ENCODE results near the gene RGL4. TPM values are rescaled to one million over a fixed set of nuclear protein-coding genes. Genes with fewer than 3 reads are reported as not detected.
"Not testable (repeated sequence)": the region's sequence is repeated elsewhere in the genome, so short reads cannot be mapped to it uniquely, and the experiment has no call there.

RGL4 gene
- total RNA-seq, 4 donors from 2014 or later = 0.38 to 6.9 (median 1.3) TPM; not detected in 1

- TF ChIP-seq, protein P1, sequence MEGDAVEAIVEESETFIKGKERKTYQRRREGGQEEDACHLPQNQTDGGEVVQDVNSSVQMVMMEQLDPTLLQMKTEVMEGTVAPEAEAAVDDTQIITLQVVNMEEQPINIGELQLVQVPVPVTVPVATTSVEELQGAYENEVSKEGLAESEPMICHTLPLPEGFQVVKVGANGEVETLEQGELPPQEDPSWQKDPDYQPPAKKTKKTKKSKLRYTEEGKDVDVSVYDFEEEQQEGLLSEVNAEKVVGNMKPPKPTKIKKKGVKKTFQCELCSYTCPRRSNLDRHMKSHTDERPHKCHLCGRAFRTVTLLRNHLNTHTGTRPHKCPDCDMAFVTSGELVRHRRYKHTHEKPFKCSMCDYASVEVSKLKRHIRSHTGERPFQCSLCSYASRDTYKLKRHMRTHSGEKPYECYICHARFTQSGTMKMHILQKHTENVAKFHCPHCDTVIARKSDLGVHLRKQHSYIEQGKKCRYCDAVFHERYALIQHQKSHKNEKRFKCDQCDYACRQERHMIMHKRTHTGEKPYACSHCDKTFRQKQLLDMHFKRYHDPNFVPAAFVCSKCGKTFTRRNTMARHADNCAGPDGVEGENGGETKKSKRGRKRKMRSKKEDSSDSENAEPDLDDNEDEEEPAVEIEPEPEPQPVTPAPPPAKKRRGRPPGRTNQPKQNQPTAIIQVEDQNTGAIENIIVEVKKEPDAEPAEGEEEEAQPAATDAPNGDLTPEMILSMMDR (IDR thresholded peaks at IDR 0.05) = no peak
- no peak for DNase-seq (ENCODE audit: low spot score)
- ATAC-seq (ENCODE audit: low FRiP score) = no peak
These were observed 33.1 kb upstream of the RGL4 start for GRCh38 chr22:23657727-23658126.

GRCh38 chr22:23660381-23660780 is 30.4 kb upstream of the RGL4 start:
- not testable (repeated sequence) for DNase-seq (ENCODE audit: low spot score); ATAC-seq (ENCODE audit: low FRiP score)

GRCh38 chr22:23670378-23671295 is 20.2 kb upstream of the RGL4 start:
- no peak for DNase-seq (ENCODE audit: low spot score)
- ATAC-seq (ENCODE audit: low FRiP score) = no peak
- TF ChIP-seq, protein P1 (IDR thresholded peaks at IDR 0.05) = no peak

GRCh38 chr22:23671387-23671786 is 19.4 kb upstream of the RGL4 start:
- DNase-seq (ENCODE audit: low spot score); ATAC-seq (ENCODE audit: low FRiP score): not testable (repeated sequence)

DNA sequence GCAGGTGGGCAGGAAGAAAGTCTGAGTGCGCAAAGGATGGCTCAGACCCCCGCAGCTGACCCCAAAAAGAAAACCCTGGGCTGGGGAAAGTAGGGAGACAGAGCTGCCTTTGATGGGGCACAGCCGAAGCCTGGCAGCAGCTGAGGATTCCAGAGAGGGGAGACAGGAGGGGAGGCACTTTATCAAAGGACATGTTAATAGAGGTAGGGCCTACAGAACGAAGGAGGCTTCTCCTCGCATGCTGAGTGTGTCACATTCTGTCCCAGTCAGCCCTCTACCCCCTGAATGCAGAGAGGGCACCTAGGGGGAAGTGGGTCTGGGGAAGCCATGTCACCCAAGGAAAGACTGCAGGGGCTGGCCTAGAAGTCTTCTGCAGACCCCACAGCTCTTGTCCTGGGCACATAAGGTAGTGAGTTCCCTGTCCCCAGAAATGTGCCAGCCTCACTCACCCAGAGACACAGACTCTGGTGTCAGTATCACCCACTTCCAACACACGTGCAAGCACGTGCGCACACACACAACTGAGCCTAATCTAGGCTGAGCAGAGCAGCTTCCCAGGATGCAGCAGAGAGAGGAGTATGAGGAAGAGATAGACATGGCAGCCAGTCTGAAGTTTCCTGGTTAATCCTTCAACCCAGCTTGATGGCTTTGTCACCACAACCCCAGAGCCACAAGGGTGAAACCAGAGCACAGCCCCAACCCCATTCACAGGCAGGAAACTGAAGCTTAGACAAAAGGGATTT is 18.3 kb upstream of the RGL4 start:
- DNase-seq (ENCODE audit: low spot score); ATAC-seq (ENCODE audit: low FRiP score): not testable (repeated sequence)

- no peak for DNase-seq (ENCODE audit: low spot score)
- TF ChIP-seq, protein P1 (IDR thresholded peaks at IDR 0.05) = no peak
- ATAC-seq (ENCODE audit: low FRiP score) = no peak
These were observed 17.7 kb upstream of the RGL4 start for GRCh38 chr22:23673050-23673620.

DNA sequence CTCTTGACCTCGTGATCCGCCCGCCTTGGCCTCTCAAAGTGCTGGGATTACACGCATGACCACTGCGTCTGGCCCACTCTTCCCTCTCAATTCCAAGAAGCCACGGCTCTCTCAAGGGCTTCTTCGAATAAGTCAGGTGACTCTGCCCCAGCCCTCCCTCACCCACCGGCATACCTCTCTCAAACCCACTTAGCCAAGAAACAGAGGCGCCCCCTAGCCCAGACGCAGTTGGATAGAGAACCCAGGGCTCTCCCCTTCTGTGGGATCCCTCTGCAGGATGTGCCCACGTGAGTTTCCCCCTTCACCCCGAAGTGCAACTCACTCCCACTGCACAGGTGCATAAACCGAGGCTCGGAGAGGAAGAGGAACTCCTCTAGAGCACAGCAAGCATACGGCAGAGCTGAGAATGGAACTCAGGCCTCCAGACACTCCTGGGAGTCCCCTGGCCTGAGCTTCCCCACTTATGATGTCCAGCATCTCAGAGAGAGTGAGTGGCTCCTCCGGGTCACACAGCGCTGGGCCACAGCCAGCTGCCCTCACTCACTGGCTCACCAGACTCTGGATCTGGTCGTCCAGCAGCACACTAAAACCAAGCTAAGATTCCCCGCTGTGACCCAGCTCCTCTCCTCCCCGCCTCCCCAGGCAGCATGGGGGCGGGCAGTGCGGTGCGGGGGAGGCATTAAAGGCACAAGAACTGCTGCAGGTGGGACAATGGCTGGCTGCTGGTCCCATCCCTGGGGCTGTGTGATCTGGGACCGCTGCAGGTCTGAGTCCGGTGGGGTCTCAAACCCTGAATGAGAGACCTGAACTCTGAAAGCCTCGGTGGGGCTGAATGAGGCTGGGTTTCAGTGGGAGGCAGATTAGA is 16.8 kb upstream of the RGL4 start:
- DNase-seq (ENCODE audit: low spot score) = no peak

DNA sequence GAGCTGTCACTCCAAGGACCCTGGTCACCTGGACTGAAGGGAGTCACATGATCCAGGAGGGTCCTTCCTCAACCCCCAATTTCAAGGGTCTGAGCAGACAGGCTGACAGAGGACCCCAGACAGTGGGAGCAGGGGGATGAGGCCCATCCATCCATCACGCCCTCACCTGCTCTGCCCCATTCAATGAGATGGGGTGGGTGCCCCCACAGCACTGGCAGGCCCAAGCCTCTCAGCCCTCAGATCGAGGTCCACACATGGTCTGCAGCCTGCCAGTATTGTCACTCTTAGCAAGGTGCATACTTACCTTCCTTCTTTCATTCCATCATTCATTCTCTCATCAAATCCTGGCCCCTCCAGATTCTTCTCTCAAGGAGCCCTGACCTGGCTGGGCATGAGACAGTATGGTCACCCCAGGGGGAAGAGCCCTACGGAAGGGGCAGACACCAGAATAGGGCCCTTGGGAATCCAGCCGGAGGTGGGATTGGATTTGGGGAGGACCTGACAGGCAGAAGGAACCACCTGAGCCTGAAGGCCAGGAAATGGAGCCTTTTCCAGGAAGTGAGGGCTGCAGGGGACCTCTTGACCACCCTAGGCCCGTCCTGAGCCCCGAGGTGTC is 15.8 kb upstream of the RGL4 start:
- DNase-seq (ENCODE audit: low spot score) = not testable (repeated sequence)

More for the DNA sequence above, 16.8 kb upstream of the RGL4 start:
- TF ChIP-seq, protein P1 (IDR thresholded peaks at IDR 0.05) = no peak
- no peak for ATAC-seq (ENCODE audit: low FRiP score)

More for the DNA sequence above, 15.8 kb upstream of the RGL4 start:
- not testable (repeated sequence) for ATAC-seq (ENCODE audit: low FRiP score)

Measured in omental fat pad (tissue), 4 donors.